Osteoblast (primary cell): Measurements from ENCODE around the gene GSN. TPM values are rescaled to one million over a fixed set of nuclear protein-coding genes. Genes with fewer than 3 reads are reported as not detected.

ENCODE experiments used
- DNase-seq: peaks from one replicate; pipeline ENCODE4 v3.0.0; 2011; ENCODE audit warnings: low spot score, mixed read lengths; ENCODE audit not compliant: insufficient read length; ENCODE audit errors: missing footprints
- H2AFZ ChIP-seq: 2 replicates; pipeline ENCODE4 v1.6.0; 2011; ENCODE audit warnings: mild to moderate bottlenecking, low read length
- H3K27ac ChIP-seq: 2 replicates; pipeline ENCODE4 v1.5.1; 2011; ENCODE audit warnings: mild to moderate bottlenecking, low read depth, low read length, moderate library complexity
- H3K27me3 ChIP-seq: 2 replicates; pipeline ENCODE4 v1.6.0; 2012; ENCODE audit warnings: mild to moderate bottlenecking, control low read depth, inconsistent platforms, low read length, moderate library complexity; ENCODE audit not compliant: insufficient read depth
- H3K36me3 ChIP-seq: 2 replicates; pipeline ENCODE4 v1.5.1; 2011; ENCODE audit warnings: mild to moderate bottlenecking, low read length, control low read depth, moderate library complexity; ENCODE audit not compliant: insufficient read depth
- H3K4me1 ChIP-seq: 2 replicates; pipeline ENCODE4 v1.5.1; 2011; ENCODE audit warnings: mild to moderate bottlenecking, low read length, control low read depth, moderate library complexity; ENCODE audit not compliant: insufficient read depth
- H3K4me2 ChIP-seq: 2 replicates; pipeline ENCODE4 v1.6.0; 2011; ENCODE audit warnings: mild to moderate bottlenecking, low read length; ENCODE audit not compliant: insufficient read depth
- H3K4me3 ChIP-seq: fragments of 200-600 bp; sonication (generic); 3 replicates; pipeline ENCODE4 v1.5.1; 2012; ENCODE audit warnings: mild to moderate bottlenecking, low read length, inconsistent platforms; ENCODE audit not compliant: insufficient read depth
- H3K79me2 ChIP-seq: 2 replicates; pipeline ENCODE4 v1.6.0; 2012; ENCODE audit warnings: mild to moderate bottlenecking, low read length, control low read depth, inconsistent platforms; ENCODE audit not compliant: insufficient read depth
- H3K9me3 ChIP-seq: 2 replicates; pipeline ENCODE4 v1.5.1; 2011; ENCODE audit warnings: low read depth, low read length, control low read depth
- H4K20me1 ChIP-seq: 2 replicates; pipeline ENCODE4 v1.6.0; 2012; ENCODE audit warnings: mild to moderate bottlenecking, low read length, control low read depth; ENCODE audit not compliant: insufficient read depth
- total RNA-seq: library from RNA; depleted of rRNA; stranded (reverse); fragments of >200 nt; gene quantifications from 2 replicates; pipeline ENCODE4 v1.2.3, GENCODE V29; 2012
- TF ChIP-seq, protein P1 (sequence below): IDR thresholded peaks from 2 replicates; pipeline ENCODE4 v1.5.1; 2011; ENCODE audit warnings: mild to moderate bottlenecking, low read depth, low read length, moderate library complexity; ENCODE audit errors: extremely low read depth

The GSN gene
- total RNA-seq, 1 donor, result 372 TPM

DNA sequence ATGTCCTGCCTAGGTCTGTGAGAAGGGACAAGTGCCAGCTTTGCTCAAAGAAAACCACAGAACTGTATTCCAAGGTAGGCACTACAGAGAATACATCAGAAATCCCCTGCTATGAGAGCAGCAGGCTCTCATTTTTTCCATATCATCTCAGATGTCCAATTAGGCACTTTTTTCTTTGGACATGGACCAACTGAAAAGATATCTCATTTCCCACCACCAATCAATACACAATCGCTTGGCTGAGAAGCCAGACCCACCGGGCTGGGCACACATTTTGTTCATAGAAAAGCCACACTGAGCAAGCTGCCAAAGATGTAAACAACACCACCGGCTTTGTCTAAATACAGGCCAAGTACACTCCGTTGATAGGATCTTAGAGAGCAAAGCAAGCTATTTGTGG is 76.2 kb downstream of the GSN start:
- peaks cover under 1% of the 10 kb centered on the region for H3K4me1 ChIP-seq

DNA sequence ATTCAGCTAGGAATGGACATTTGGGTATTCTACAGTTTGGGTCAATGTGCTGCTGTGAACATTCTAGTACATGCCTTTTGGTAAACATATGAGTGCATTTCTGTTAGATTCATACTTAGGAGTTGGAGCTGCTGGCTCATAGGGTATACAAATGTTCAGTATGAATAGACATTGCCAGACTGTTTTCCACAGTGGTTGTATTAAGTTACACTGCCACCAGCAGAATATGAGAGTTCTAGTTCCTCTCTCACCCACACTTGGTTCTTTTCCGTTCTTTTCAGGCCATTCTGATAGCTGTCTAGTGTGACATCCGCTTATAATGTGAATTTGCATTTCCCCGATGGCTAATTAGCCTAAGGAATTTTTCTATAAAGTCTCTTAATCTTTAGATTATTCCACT is 77.1 kb downstream of the GSN start:
- H4K20me1 ChIP-seq, result no peaks in the 10 kb centered on the region
- no peaks in the 10 kb centered on the region for H3K79me2 ChIP-seq
- H3K4me3 ChIP-seq, result no peak overlapping the region
- DNase-seq, result no peak
- no peak overlapping the region for H3K27ac ChIP-seq
- peaks cover 51% of the 10 kb centered on the region for H3K36me3 ChIP-seq
- H2AFZ ChIP-seq, result no peak overlapping the region
- no peaks in the 10 kb centered on the region for H3K27me3 ChIP-seq
- H3K4me2 ChIP-seq, result no peak overlapping the region
- H3K4me1 ChIP-seq, result peaks cover 4% of the 10 kb centered on the region
- TF ChIP-seq, protein P1, sequence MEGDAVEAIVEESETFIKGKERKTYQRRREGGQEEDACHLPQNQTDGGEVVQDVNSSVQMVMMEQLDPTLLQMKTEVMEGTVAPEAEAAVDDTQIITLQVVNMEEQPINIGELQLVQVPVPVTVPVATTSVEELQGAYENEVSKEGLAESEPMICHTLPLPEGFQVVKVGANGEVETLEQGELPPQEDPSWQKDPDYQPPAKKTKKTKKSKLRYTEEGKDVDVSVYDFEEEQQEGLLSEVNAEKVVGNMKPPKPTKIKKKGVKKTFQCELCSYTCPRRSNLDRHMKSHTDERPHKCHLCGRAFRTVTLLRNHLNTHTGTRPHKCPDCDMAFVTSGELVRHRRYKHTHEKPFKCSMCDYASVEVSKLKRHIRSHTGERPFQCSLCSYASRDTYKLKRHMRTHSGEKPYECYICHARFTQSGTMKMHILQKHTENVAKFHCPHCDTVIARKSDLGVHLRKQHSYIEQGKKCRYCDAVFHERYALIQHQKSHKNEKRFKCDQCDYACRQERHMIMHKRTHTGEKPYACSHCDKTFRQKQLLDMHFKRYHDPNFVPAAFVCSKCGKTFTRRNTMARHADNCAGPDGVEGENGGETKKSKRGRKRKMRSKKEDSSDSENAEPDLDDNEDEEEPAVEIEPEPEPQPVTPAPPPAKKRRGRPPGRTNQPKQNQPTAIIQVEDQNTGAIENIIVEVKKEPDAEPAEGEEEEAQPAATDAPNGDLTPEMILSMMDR, result no peak
- no peaks in the 10 kb centered on the region for H3K9me3 ChIP-seq

More for the DNA sequence above, 76.2 kb downstream of the GSN start:
- TF ChIP-seq, protein P1, result no peak
- Histone ChIP-seq H3K79me2 (no peaks in the 10 kb centered on the region), H3K4me2 (no peak overlapping the region), H2AFZ (no peak overlapping the region), H3K36me3 (peaks cover 58% of the 10 kb centered on the region), H3K9me3 (no peaks in the 10 kb centered on the region), H3K27ac (no peak overlapping the region), H3K27me3 (no peaks in the 10 kb centered on the region), H3K4me3 (no peak overlapping the region), H4K20me1 (no peaks in the 10 kb centered on the region)
- DNase-seq, result no peak

DNA sequence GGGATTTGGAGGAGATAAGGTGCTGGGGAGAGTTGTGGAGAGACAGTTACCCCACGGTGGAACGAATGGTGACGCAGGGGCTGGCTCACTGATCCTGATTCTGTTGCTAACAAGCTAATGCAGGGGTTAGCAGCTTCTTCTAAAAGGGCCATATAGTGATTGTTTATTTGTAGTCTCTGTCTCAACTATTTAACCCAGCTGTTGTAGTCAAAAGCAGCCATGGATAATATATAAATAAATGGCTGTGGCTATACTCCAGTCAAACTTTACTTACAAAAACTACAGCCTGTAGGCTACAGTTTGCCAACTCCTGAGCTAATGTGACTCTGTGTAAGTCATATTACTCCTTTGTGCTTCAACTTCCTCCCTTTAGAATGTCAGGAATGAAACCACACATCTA is 80.3 kb downstream of the GSN start:
- Histone ChIP-seq H4K20me1 (no peaks in the 10 kb centered on the region), H3K36me3 (peaks cover 50% of the 10 kb centered on the region), H3K4me3 (no peak overlapping the region), H3K79me2 (no peaks in the 10 kb centered on the region), H3K27ac (no peak overlapping the region), H2AFZ (no peak overlapping the region), H3K4me2 (no peak overlapping the region), H3K27me3 (no peaks in the 10 kb centered on the region), H3K4me1 (peaks cover 16% of the 10 kb centered on the region), H3K9me3 (no peaks in the 10 kb centered on the region)
- no peak for DNase-seq
- TF ChIP-seq, protein P1, result no peak

DNA sequence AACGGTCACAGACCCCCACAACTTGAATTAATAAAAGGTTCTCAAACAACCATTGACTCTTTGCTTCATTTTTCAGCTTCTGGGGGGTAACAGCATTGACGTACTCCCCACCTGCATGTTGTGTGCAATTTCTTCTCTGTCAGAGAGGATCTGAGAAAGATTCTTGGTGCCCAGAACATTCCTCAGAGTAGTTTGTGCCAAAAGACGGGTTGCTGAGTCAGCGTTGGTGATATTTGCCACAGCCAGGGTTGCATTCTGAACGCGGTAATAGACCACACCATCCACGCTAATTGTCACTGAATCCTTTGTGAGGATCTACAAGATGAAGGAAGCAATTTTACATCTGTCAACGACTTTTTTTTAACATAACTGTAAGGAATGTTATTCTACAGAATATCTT is 81.0 kb downstream of the GSN start:
- Histone ChIP-seq H3K4me3 (no peak overlapping the region), H4K20me1 (no peaks in the 10 kb centered on the region), H3K4me2 (no peak overlapping the region), H3K27me3 (no peaks in the 10 kb centered on the region), H3K9me3 (no peaks in the 10 kb centered on the region), H3K79me2 (no peaks in the 10 kb centered on the region), H3K36me3 (peaks cover 50% of the 10 kb centered on the region), H3K4me1 (peaks cover 16% of the 10 kb centered on the region), H2AFZ (no peak overlapping the region), H3K27ac (no peak overlapping the region)
- TF ChIP-seq, protein P1, result no peak
- no peak for DNase-seq
